ENCODE measurements around the gene C16orf89. TPM values are rescaled to one million over a fixed set of nuclear protein-coding genes. Genes with fewer than 3 reads are reported as not detected.

Gene C16orf89
- total RNA-seq, 1 experiment from 2014 or later = 0.49 TPM

GRCh38 chr16:5071681-5072333, 6.1 kb upstream of the C16orf89 start, which contains the start of gene ALG1:
TSS of gene ALG1 (plus strand) at chr16:5071843. CDS start at chr16:5071850, 7 bp downstream.
- Histone ChIP-seq H3K9me2 (ENCODE audit: insufficient read depth) (no peaks in the 10 kb centered on the region), H3K4me2 (ENCODE audit: low read length) (peak within 1 kb of the TSS; percentile 92), H3K36me3 (ENCODE audit: control insufficient read depth in 1 of 2, insufficient read depth in 2 of 2, low read length in 2 of 2) (peaks cover 0 to 9% of the 10 kb centered on the region in 2 experiments; a peak in 2 of 4 replicates), H3K27ac (ENCODE audit: low read depth, low read length) (peak within 1 kb of the TSS; percentile 78), H3K4me1 (ENCODE audit: control insufficient read depth in 1 of 2, insufficient read depth in 2 of 2, low read length in 2 of 2) (peaks cover 4 to 16% of the 10 kb centered on the region in 2 experiments; a peak in 3 of 4 replicates), H2AFZ (ENCODE audit: low read depth, low read length, poor library complexity, severe bottlenecking) (peak within 1 kb of the TSS; percentile 75), H3K9me3 (ENCODE audit: control insufficient read depth in 1 of 2, insufficient read depth in 1 of 2, low read depth in 1 of 2, low read length in 2 of 2) (no peaks in the 10 kb centered on the region), H4K20me1 (ENCODE audit: insufficient read depth) (no peaks in the 10 kb centered on the region), H3K9ac (ENCODE audit: low read length) (peak within 1 kb of the TSS; percentile 91), H3K79me2 (ENCODE audit: insufficient read depth, low read length) (peaks cover 33% of the 10 kb centered on the region), H3K4me3 (replicated peaks in 1 of 2; ENCODE audit: low read depth in 1 of 2, low read length in 2 of 2) (peak within 1 kb of the TSS; percentile 63 to 94), H3K27me3 (ENCODE audit: insufficient read depth, low read length) (0 out of 2 replicates have a peak, but pooled peaks cover 4% of the 10 kb centered on the region)
- ChIA-PET CTCF (no interaction called here), RAD21 (ENCODE audit: low non-redundant PET in 1 of 2, low total read pairs in 2 of 2, uncharacterized antibody in 2 of 2, unreplicated experiment in 2 of 2) (no interaction called here), POLR2A (no interaction called here)
- peak; percentile 57 for DNase-seq (ENCODE audit: low read depth, low spot score)
- 0 out of 2 replicates have a peak, but pooled peaks have one; percentile 20 for TF ChIP-seq ZFX (IDR thresholded peaks at IDR 0.05)
- 0 out of 2 replicates have a peak, but pooled peaks have one; percentile 66 for TF ChIP-seq CBX3 (IDR thresholded peaks at IDR 0.05; ENCODE audit: low read depth)
- TF ChIP-seq EGR1 (IDR thresholded peaks at IDR 0.05; ENCODE audit: low read depth) = no peak
- TF ChIP-seq YY1 (IDR thresholded peaks at IDR 0.05; ENCODE audit: extremely low read depth, insufficient replicate concordance, low read depth, low read length) = peak; percentile 98
- TF ChIP-seq SP1 (IDR thresholded peaks at IDR 0.05; ENCODE audit: low read depth) = no peak
- TF ChIP-seq SIN3A (IDR thresholded peaks at IDR 0.05; ENCODE audit: low read depth) = peak; percentile 88
- no peak for TF ChIP-seq RAD21 (IDR thresholded peaks at IDR 0.05; ENCODE audit: low read depth)
- peak; percentile 91 for TF ChIP-seq POLR2AphosphoS5 (IDR thresholded peaks at IDR 0.05; ENCODE audit: low read depth, low read length)
- TF ChIP-seq JUND (IDR thresholded peaks at IDR 0.05) = no peak
- no peak for TF ChIP-seq ATF3 (IDR thresholded peaks at IDR 0.05)
- no peak for TF ChIP-seq ZNF274 (IDR thresholded peaks at IDR 0.05; ENCODE audit: low read depth, low read length)
- peak; percentile 84 for TF ChIP-seq POLR2A (IDR thresholded peaks at IDR 0.05; ENCODE audit: borderline replicate concordance, extremely low read depth, insufficient read depth, insufficient read length)
- TF ChIP-seq FOSL1 (IDR thresholded peaks at IDR 0.05; ENCODE audit: low read depth) = no peak
- no peak for TF ChIP-seq SRF (IDR thresholded peaks at IDR 0.05; ENCODE audit: low read depth)
- TF ChIP-seq MAX (IDR thresholded peaks at IDR 0.05) = peak; percentile 86
- TF ChIP-seq REST (IDR thresholded peaks at IDR 0.05; ENCODE audit: low read depth) = no peak
- TF ChIP-seq CTCF (IDR thresholded peaks at IDR 0.05 in 2 of 3, conservative IDR thresholded peaks at IDR 0.05 in 1 of 3; ENCODE audit: borderline replicate concordance in 1 of 3, insufficient read depth in 1 of 3, low read depth in 2 of 3, low read length in 2 of 3) = no peak
- TF ChIP-seq EZH2 (IDR thresholded peaks at IDR 0.05) = no peak
- TF ChIP-seq ZBTB33 (IDR thresholded peaks at IDR 0.05; ENCODE audit: extremely low read depth, insufficient replicate concordance, low read length) = no peak
- intact Hi-C loops (cut with micrococcal nuclease) = no loop called here
- ATAC-seq = peak; percentile 88
- TSS peak; percentile 50 for BruUV-seq (replicated peaks)
